ENCODE results near the gene ADAM33.

- TF ChIP-seq, protein P1, sequence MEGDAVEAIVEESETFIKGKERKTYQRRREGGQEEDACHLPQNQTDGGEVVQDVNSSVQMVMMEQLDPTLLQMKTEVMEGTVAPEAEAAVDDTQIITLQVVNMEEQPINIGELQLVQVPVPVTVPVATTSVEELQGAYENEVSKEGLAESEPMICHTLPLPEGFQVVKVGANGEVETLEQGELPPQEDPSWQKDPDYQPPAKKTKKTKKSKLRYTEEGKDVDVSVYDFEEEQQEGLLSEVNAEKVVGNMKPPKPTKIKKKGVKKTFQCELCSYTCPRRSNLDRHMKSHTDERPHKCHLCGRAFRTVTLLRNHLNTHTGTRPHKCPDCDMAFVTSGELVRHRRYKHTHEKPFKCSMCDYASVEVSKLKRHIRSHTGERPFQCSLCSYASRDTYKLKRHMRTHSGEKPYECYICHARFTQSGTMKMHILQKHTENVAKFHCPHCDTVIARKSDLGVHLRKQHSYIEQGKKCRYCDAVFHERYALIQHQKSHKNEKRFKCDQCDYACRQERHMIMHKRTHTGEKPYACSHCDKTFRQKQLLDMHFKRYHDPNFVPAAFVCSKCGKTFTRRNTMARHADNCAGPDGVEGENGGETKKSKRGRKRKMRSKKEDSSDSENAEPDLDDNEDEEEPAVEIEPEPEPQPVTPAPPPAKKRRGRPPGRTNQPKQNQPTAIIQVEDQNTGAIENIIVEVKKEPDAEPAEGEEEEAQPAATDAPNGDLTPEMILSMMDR (IDR thresholded peaks at IDR 0.05; ENCODE audit: low read depth, low read length, missing input control): no peak
- TF ChIP-seq RAD21 (IDR thresholded peaks at IDR 0.05): no peak
Measured at GRCh38 chr20:3681931-3682781, at the start of gene ADAM33.
